Left renal pelvis (tissue), 4 donors: ENCODE measurements around the gene ABHD8. TPM values are rescaled to one million over a fixed set of nuclear protein-coding genes. Genes with fewer than 3 reads are reported as not detected.

Experiments used
- DNase-seq, 4 donors: peaks; one replicate each; pipeline ENCODE4 v3.0.0-alpha.2; 2013; ENCODE audit warnings: low read depth in 4 of 4, low spot score in 3 of 4
- polyA plus RNA-seq, 4 donors: library from polyadenylated mRNA; unstranded; fragments of 120-200 nt; gene quantifications; one replicate each; pipeline ENCODE4 v1.2.1, GENCODE V29; 2013; ENCODE audit not compliant: insufficient read length in 4 of 4

The ABHD8 gene
- polyA plus RNA-seq, 4 donors: 7.8 to 13.5 (median 10.3) TPM

DNA sequence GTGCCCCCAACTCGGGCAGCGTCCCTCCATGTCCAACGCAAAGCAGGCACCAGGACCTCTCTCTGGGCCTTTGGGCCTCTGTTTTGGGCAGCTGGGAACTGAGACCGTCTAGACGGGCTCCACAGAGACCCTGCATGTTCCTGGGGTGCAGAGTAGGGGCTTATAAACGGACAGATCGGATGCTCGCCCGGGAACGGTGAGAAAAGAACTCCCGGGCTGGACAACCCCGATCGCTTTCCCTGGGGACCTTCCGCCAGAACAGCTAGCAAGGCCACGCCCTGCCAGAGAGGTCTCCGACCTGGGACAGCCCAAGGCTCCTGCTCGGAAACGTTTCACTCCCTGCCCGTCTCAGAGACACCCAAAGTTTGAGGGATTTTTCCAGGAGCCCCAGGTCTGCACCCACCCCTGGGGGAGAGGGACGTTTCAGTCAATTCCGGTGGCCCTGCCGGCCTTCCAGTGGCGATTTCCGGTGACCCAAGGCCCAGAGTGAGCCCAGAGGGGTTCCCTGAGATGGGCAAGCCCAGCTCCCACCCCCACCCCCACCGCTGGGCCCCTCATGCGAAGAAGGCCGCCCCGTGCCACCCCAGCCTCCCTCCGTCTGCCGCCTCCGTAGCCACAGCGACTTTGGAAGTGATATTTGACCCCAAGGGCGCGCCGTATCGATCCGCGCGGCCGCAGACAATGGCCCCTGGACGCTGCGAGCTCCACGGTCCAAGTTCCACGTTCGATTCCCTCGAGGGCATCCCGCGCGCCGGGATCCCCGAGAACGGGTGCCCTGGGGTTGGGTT lies 59.2 kb downstream of the ABHD8 start:
- DNase-seq: no peak

DNA sequence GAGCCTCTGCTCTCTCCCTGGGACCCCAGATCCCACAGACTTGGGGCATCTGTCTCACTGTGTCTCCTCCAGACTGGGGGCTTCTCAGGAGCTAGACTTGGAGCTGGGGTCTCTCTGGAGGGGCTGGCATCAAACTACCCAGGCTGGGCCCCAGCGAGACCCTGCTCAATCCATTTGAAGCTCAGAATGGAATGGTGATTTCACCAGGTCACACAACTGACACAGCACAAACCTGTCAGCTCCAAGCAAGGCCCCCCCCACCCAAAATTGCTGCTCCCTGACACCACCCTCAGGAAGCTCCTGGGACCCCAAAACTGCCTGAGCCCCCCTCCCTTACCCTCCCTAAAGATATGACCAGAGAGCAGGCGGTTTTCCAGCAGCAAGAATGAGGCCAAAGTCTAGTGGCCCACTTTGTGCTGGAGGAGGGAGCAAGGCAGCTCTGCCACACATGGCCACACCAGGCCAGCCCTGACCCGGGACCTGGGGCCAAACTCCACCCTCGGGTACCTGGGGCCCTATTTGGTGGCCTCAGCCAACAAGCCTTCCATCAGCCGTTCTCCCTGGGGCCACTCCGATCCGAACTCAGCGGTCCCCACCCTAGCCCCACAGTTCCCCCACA lies 59.9 kb downstream of the ABHD8 start:
- DNase-seq: no peak

GRCh38 chr19:17242431-17243208 lies 60.6 kb downstream of the ABHD8 start:
- DNase-seq: no peak

Other genes starting within 250 kb of the ABHD8 start
- 10 to 100 TPM; 10.6 to 15.9 (median 13.9) TPM for gene HAUS8, start 228.0 kb downstream of the ABHD8 start, polyA plus RNA-seq
- gene MYO9B, start 227.6 kb downstream of the ABHD8 start, polyA plus RNA-seq: 10 to 100 TPM; 42.1 to 68.3 (median 52.2) TPM
- gene USE1, start 88.1 kb downstream of the ABHD8 start, polyA plus RNA-seq: 10 to 100 TPM; 23.3 to 34.8 (median 24.4) TPM
- 10 to 100 TPM; 13.2 to 23.2 (median 18.6) TPM for gene OCEL1, start 77.2 kb downstream of the ABHD8 start, polyA plus RNA-seq
- gene NR2F6, start 57.5 kb downstream of the ABHD8 start, polyA plus RNA-seq: 10 to 100 TPM; 23.7 to 60.1 (median 32.9) TPM
- gene USHBP1, start 38.7 kb downstream of the ABHD8 start, polyA plus RNA-seq: 1 to 10 TPM; 3.1 to 9.0 (median 5.6) TPM
- gene BABAM1, start 36.0 kb downstream of the ABHD8 start, polyA plus RNA-seq: 100 to 1,000 TPM in 3 of 4 donors, 10 to 100 TPM in 1; 87.4 to 121 (median 108) TPM
- 1 to 10 TPM in 2 of 4 donors, under 1 TPM in 2; 0.76 to 1.6 (median 1.2) TPM for gene ANKLE1, start 21.5 kb downstream of the ABHD8 start, polyA plus RNA-seq
- 10 to 100 TPM; 33.6 to 61.0 (median 48.6) TPM for gene MRPL34, start 2.4 kb upstream of the ABHD8 start, polyA plus RNA-seq
- 10 to 100 TPM; 30.1 to 43.6 (median 36.5) TPM for gene DDA1, start 6.1 kb upstream of the ABHD8 start, polyA plus RNA-seq
- 10 to 100 TPM in 3 of 4 donors, 1 to 10 TPM in 1; 7.5 to 19.8 (median 13.6) TPM for gene ANO8, start 31.4 kb upstream of the ABHD8 start, polyA plus RNA-seq
- 10 to 100 TPM; 12.2 to 32.5 (median 19.4) TPM for gene GTPBP3, start 34.1 kb upstream of the ABHD8 start, polyA plus RNA-seq
- 100 to 1,000 TPM in 3 of 4 donors, 10 to 100 TPM in 1; 75.0 to 188 (median 171) TPM for gene PLVAP, start 73.9 kb upstream of the ABHD8 start, polyA plus RNA-seq
- gene CCDC194, start 90.8 kb upstream of the ABHD8 start, polyA plus RNA-seq: 1 to 10 TPM in 3 of 4 donors, under 1 TPM in 1; 0.57 to 5.4 (median 1.5) TPM
- 100 to 1,000 TPM in 3 of 4 donors, 10 to 100 TPM in 1; 58.8 to 143 (median 105) TPM for gene BST2, start 102.2 kb upstream of the ABHD8 start, polyA plus RNA-seq
- 10 to 100 TPM; 45.3 to 88.9 (median 51.3) TPM for gene MVB12A, start 116.6 kb upstream of the ABHD8 start, polyA plus RNA-seq
- gene TMEM221, start 145.2 kb upstream of the ABHD8 start, polyA plus RNA-seq: 1 to 10 TPM; 2.0 to 5.9 (median 3.2) TPM
- under 1 TPM in 2 of 4 donors, not detected in 2; 0.26 to 0.43 TPM for gene NXNL1, start 157.5 kb upstream of the ABHD8 start, polyA plus RNA-seq
- gene SLC27A1, start 167.1 kb upstream of the ABHD8 start, polyA plus RNA-seq: 10 to 100 TPM; 11.0 to 22.6 (median 14.5) TPM
- gene PGLS, start 208.2 kb upstream of the ABHD8 start, polyA plus RNA-seq: 10 to 100 TPM; 53.5 to 84.6 (median 58.2) TPM